OCI-LY1 (cell line): Measurements from ENCODE around the gene CD68.

Experiments
- H2AFZ ChIP-seq: fragments of 200-600 bp; sonication (generic), shearing (Covaris generic); 2 replicates; pipeline ENCODE4 v1.6.0; 2014; ENCODE audit warnings: antibody characterized with exemption, mild to moderate bottlenecking, low read length
- H3F3A ChIP-seq: fragments of 200-600 bp; sonication (generic), shearing (Covaris generic); 2 replicates; pipeline ENCODE4 v1.6.0; 2014; ENCODE audit warnings: mild to moderate bottlenecking, antibody characterized with exemption, low read length, moderate library complexity; ENCODE audit not compliant: insufficient read depth
- H3K27ac ChIP-seq: fragments of 200-600 bp; sonication (generic); 2 replicates; pipeline ENCODE4 v1.5.1; 2014; ENCODE audit warnings: low read length, mixed run types, mild to moderate bottlenecking, low read depth; ENCODE audit not compliant: poor library complexity, severe bottlenecking
- H3K27me3 ChIP-seq: fragments of 200-600 bp; sonication (generic); 2 replicates; pipeline ENCODE4 v1.6.0; 2014; ENCODE audit warnings: antibody characterized with exemption, mild to moderate bottlenecking, low read length, moderate library complexity; ENCODE audit not compliant: insufficient read depth
- H3K36me3 ChIP-seq: fragments of 200-600 bp; sonication (generic); 2 replicates; pipeline ENCODE4 v1.6.1; 2014; ENCODE audit warnings: mild to moderate bottlenecking, antibody characterized with exemption, low read length, moderate library complexity, mixed read lengths; ENCODE audit not compliant: insufficient read depth
- H3K4me1 ChIP-seq: fragments of 200-600 bp; sonication (generic); 2 replicates; pipeline ENCODE4 v1.5.1; 2014; ENCODE audit warnings: mild to moderate bottlenecking, low read length, moderate library complexity; ENCODE audit not compliant: insufficient read depth, severe bottlenecking
- H3K4me2 ChIP-seq: fragments of 200-600 bp; sonication (generic), shearing (Covaris generic); 2 replicates; pipeline ENCODE4 v1.6.1; 2014; ENCODE audit warnings: low read length
- H3K4me3 ChIP-seq: fragments of 200-600 bp; sonication (generic); 2 replicates; pipeline ENCODE4 v1.5.1; 2014; ENCODE audit warnings: low read length, low read depth, mild to moderate bottlenecking, mixed read lengths; ENCODE audit not compliant: poor library complexity, severe bottlenecking
- H3K79me2 ChIP-seq: fragments of 200-600 bp; shearing (Covaris generic); 2 replicates; pipeline ENCODE4 v1.6.1; 2016; ENCODE audit warnings: mixed run types, low read length, mixed read lengths; ENCODE audit not compliant: insufficient read depth
- H3K9ac ChIP-seq: fragments of 200-600 bp; sonication (generic), shearing (Covaris generic); 2 replicates; pipeline ENCODE4 v1.6.1; 2014; ENCODE audit warnings: mild to moderate bottlenecking, low read length, mixed read lengths
- H3K9me2 ChIP-seq: fragments of 200-600 bp; sonication (generic), shearing (Covaris generic); 2 replicates; pipeline ENCODE4 v1.6.1; 2014; ENCODE audit warnings: low read depth, mild to moderate bottlenecking, low read length, mixed read lengths
- H3K9me3 ChIP-seq: fragments of 200-600 bp; shearing (Covaris generic); 2 replicates; pipeline ENCODE4 v1.6.1; 2014; ENCODE audit warnings: low read length, mixed read lengths
- H4K20me1 ChIP-seq: fragments of 200-600 bp; sonication (generic), shearing (Covaris generic); 2 replicates; pipeline ENCODE4 v1.6.0; 2016; ENCODE audit warnings: mild to moderate bottlenecking, low read length; ENCODE audit not compliant: insufficient read depth
- CTCF ChIP-seq: fragments of 200-600 bp; sonication (generic), shearing (Covaris generic); IDR thresholded peaks from 2 replicates; pipeline ENCODE4 v1.5.1; 2017; ENCODE audit warnings: mild to moderate bottlenecking, antibody characterized with exemption, low read length, moderate library complexity, mixed read lengths
- EZH2 ChIP-seq: fragments of 200-600 bp; sonication (generic), shearing (Covaris generic); IDR thresholded peaks from 2 replicates; pipeline ENCODE4 v1.8.0; 2017; ENCODE audit warnings: borderline replicate concordance, mixed run types, mild to moderate bottlenecking, antibody characterized with exemption, low read length, moderate library complexity, mixed read lengths

Gene CD68

GRCh38 chr17:7611635-7612293 lies 32.3 kb downstream of the CD68 start:
- H3K4me1 ChIP-seq, result peaks cover 23% of the 10 kb centered on the region
- H2AFZ ChIP-seq, result no peak overlapping the region
- no peak overlapping the region; the same call in 1 of the 2 replicates for H3K9ac ChIP-seq
- no peak for TF ChIP-seq EZH2
- TF ChIP-seq CTCF, result no peak
- peak overlapping the region; percentile 20; the same call in 1 of the 2 replicates for H3K4me2 ChIP-seq
- H3K27me3 ChIP-seq, result no peaks in the 10 kb centered on the region
- H3K4me3 ChIP-seq, result no peak overlapping the region
- H3K27ac ChIP-seq, result no peak overlapping the region
- H3K9me2 ChIP-seq, result no peaks in the 10 kb centered on the region
- no peaks in the 10 kb centered on the region for H3K9me3 ChIP-seq
- no peaks in the 10 kb centered on the region for H3F3A ChIP-seq
- peaks cover 23% of the 10 kb centered on the region for H3K79me2 ChIP-seq
- no peaks in the 10 kb centered on the region for H4K20me1 ChIP-seq
- peaks cover 23% of the 10 kb centered on the region; the same call in 1 of the 2 replicates for H3K36me3 ChIP-seq

- Histone ChIP-seq H3K79me2 (peaks cover 23% of the 10 kb centered on the region), H3K27me3 (no peaks in the 10 kb centered on the region), H3K4me3 (no peak overlapping the region), H3K9me3 (no peaks in the 10 kb centered on the region), H3K4me2 (peak overlapping the region; percentile 20; the same call in 1 of the 2 replicates), H3K27ac (no peak overlapping the region), H3K36me3 (peaks cover 23% of the 10 kb centered on the region; the same call in 1 of the 2 replicates), H3K9me2 (no peaks in the 10 kb centered on the region), H3K9ac (no peak overlapping the region; the same call in 1 of the 2 replicates), H3F3A (no peaks in the 10 kb centered on the region), H3K4me1 (peaks cover 23% of the 10 kb centered on the region), H2AFZ (no peak overlapping the region), H4K20me1 (no peaks in the 10 kb centered on the region)
- TF ChIP-seq CTCF, result no peak
- no peak for TF ChIP-seq EZH2
Observed at GRCh38 chr17:7612294-7612640, 32.8 kb downstream of the CD68 start.

- H3K4me1 ChIP-seq, result peaks cover 23% of the 10 kb centered on the region
- H3K27ac ChIP-seq, result no peak overlapping the region
- H3F3A ChIP-seq, result no peaks in the 10 kb centered on the region
- peak overlapping the region; percentile 99 for H3K4me2 ChIP-seq
- TF ChIP-seq CTCF, result 0 out of 2 replicates have a peak, but pooled peaks have one; percentile 8
- no peak for TF ChIP-seq EZH2
- peak overlapping the region; percentile 86 for H3K9ac ChIP-seq
- peak overlapping the region; percentile 99 for H3K4me3 ChIP-seq
- H3K27me3 ChIP-seq, result no peaks in the 10 kb centered on the region
- peaks cover 17% of the 10 kb centered on the region for H3K79me2 ChIP-seq
- no peaks in the 10 kb centered on the region for H4K20me1 ChIP-seq
- peaks cover 23% of the 10 kb centered on the region; the same call in 1 of the 2 replicates for H3K36me3 ChIP-seq
- no peaks in the 10 kb centered on the region for H3K9me3 ChIP-seq
- H2AFZ ChIP-seq, result no peak overlapping the region
- H3K9me2 ChIP-seq, result no peaks in the 10 kb centered on the region
Observed at GRCh38 chr17:7613769-7614424, 34.5 kb downstream of the CD68 start.
